ENCODE data around the gene CNOT6. TPM values are rescaled to one million over a fixed set of nuclear protein-coding genes. Genes with fewer than 3 reads are reported as not detected.

The CNOT6 gene
- total and polyA plus RNA-seq, 4 donors: 1.4 to 25.0 (median 4.2) TPM

- Histone ChIP-seq H3K36me3 (ENCODE audit: control insufficient read depth in 4 of 4, insufficient read depth in 3 of 4, low read depth in 1 of 4, low read length in 3 of 4) (peaks cover 2 to 13% (median 6%) of the 10 kb centered on the region in 4 donors), H3K27me3 (ENCODE audit: control insufficient read depth in 4 of 4, insufficient read depth in 4 of 4, low read length in 3 of 4) (no peaks in the 10 kb centered on the region), H3K9me3 (ENCODE audit: control insufficient read depth in 4 of 4, low read length in 3 of 4) (no peaks in the 10 kb centered on the region), H3K27ac (ENCODE audit: low read depth in 1 of 2, low read length in 2 of 2) (no peak overlapping the region), H3K4me3 (ENCODE audit: low read depth in 1 of 3, low read length in 3 of 3) (no peak overlapping the region), H3K4me1 (ENCODE audit: control insufficient read depth in 4 of 4, insufficient read depth in 4 of 4, low read length in 3 of 4) (no peaks in the 10 kb centered on the region), H3K9ac (ENCODE audit: low read depth in 1 of 2, low read length in 2 of 2) (no peak overlapping the region)
- no peak for DNase-seq (ENCODE audit: low spot score)
- WGBS: 93% methylated on average over 4 of the region's 4 CpGs
- TF ChIP-seq FOXA1 (IDR thresholded peaks at IDR 0.05): no peak
Measured at GRCh38 chr5:180535573-180535972, 41.4 kb downstream of the CNOT6 start.

GRCh38 chr5:180540050-180540694 lies 46.0 kb downstream of the CNOT6 start:
- H3K27ac ChIP-seq (ENCODE audit: low read depth in 1 of 2, low read length in 2 of 2): no peak overlapping the region
- H3K9ac ChIP-seq (ENCODE audit: low read depth in 1 of 2, low read length in 2 of 2): no peak overlapping the region
- H3K36me3 ChIP-seq (ENCODE audit: control insufficient read depth in 4 of 4, insufficient read depth in 3 of 4, low read depth in 1 of 4, low read length in 3 of 4): peaks cover 2 to 3% (median 3%) of the 10 kb centered on the region in 4 donors
- WGBS: 92% methylated on average over 6 of the region's 6 CpGs
- no peak for DNase-seq (ENCODE audit: low spot score)
- peaks cover 0 to 2% (median 0%) of the 10 kb centered on the region in 4 donors for H3K4me1 ChIP-seq (ENCODE audit: control insufficient read depth in 4 of 4, insufficient read depth in 4 of 4, low read length in 3 of 4)
- no peak overlapping the region for H3K4me3 ChIP-seq (ENCODE audit: low read depth in 1 of 3, low read length in 3 of 3)
- no peaks in the 10 kb centered on the region for H3K9me3 ChIP-seq (ENCODE audit: control insufficient read depth in 4 of 4, low read length in 3 of 4)
- TF ChIP-seq GABPA (IDR thresholded peaks at IDR 0.05 in 1 of 2, conservative IDR thresholded peaks at IDR 0.05 in 1 of 2): no peak
- TF ChIP-seq ZBTB33 (IDR thresholded peaks at IDR 0.05): no peak
- no peak for TF ChIP-seq CTCF (IDR thresholded peaks at IDR 0.05; ENCODE audit: low read depth, low read length, missing input control)
- TF ChIP-seq YY1 (IDR thresholded peaks at IDR 0.05): no peak
- TF ChIP-seq FOXA1 (IDR thresholded peaks at IDR 0.05): no peak
- no peak for TF ChIP-seq REST (IDR thresholded peaks at IDR 0.05)
- no peak for TF ChIP-seq EGR1 (IDR thresholded peaks at IDR 0.05; ENCODE audit: low read depth in 2 of 2)
- no peaks in the 10 kb centered on the region for H3K27me3 ChIP-seq (ENCODE audit: control insufficient read depth in 4 of 4, insufficient read depth in 4 of 4, low read length in 3 of 4)

- H3K4me3 ChIP-seq (ENCODE audit: low read depth in 1 of 3, low read length in 3 of 3): no peak overlapping the region
- 97% methylated on average over 9 of the region's 9 CpGs for WGBS
- H3K27ac ChIP-seq (ENCODE audit: low read depth in 1 of 2, low read length in 2 of 2): no peak overlapping the region
- peaks cover 0 to 2% (median 0%) of the 10 kb centered on the region in 4 donors for H3K4me1 ChIP-seq (ENCODE audit: control insufficient read depth in 4 of 4, insufficient read depth in 4 of 4, low read length in 3 of 4)
- H3K36me3 ChIP-seq (ENCODE audit: control insufficient read depth in 4 of 4, insufficient read depth in 3 of 4, low read depth in 1 of 4, low read length in 3 of 4): peaks cover 0 to 3% (median 2%) of the 10 kb centered on the region in 4 donors
- no peaks in the 10 kb centered on the region for H3K27me3 ChIP-seq (ENCODE audit: control insufficient read depth in 4 of 4, insufficient read depth in 4 of 4, low read length in 3 of 4)
- H3K9ac ChIP-seq (ENCODE audit: low read depth in 1 of 2, low read length in 2 of 2): no peak overlapping the region
- DNase-seq (ENCODE audit: low spot score): no peak
- H3K9me3 ChIP-seq (ENCODE audit: control insufficient read depth in 4 of 4, low read length in 3 of 4): no peaks in the 10 kb centered on the region
- TF ChIP-seq SP1 (IDR thresholded peaks at IDR 0.05) (no peak), GABPA (IDR thresholded peaks at IDR 0.05 in 1 of 2, conservative IDR thresholded peaks at IDR 0.05 in 1 of 2) (no peak), TAF1 (conservative IDR thresholded peaks at IDR 0.05) (no peak), FOXA2 (IDR thresholded peaks at IDR 0.05) (no peak), ATF3 (IDR thresholded peaks at IDR 0.05) (no peak), REST (IDR thresholded peaks at IDR 0.05) (no peak), JUND (IDR thresholded peaks at IDR 0.05) (no peak), HNF4G (IDR thresholded peaks at IDR 0.05) (no peak), RAD21 (IDR thresholded peaks at IDR 0.05) (no peak), HNF4A (conservative IDR thresholded peaks at IDR 0.05) (no peak), NR2F2 (IDR thresholded peaks at IDR 0.05) (no peak)
Measured at GRCh38 chr5:180541710-180542109, 47.5 kb downstream of the CNOT6 start.
